ENCODE data around the gene KLHL10. TPM values are rescaled to one million over a fixed set of nuclear protein-coding genes. Genes with fewer than 3 reads are reported as not detected.
A peak's percentile ranks its signal among the peaks of the same experiment; 100 is the strongest.

The KLHL10 gene
- total RNA-seq, 2 experiments from 2014 or later = not detected

- DNase-seq (ENCODE audit: low spot score) = no peak
- ChIA-PET POLR2A (no interaction called here), CTCF (ENCODE audit: unreplicated experiment) (no interaction called here)
- Histone ChIP-seq H3K9me2 (ENCODE audit: insufficient read depth, low read length) (no peaks in the 10 kb centered on the region), H3K4me1 (ENCODE audit: insufficient read depth, low read length, poor library complexity, severe bottlenecking) (no peaks in the 10 kb centered on the region), H3K4me3 (ENCODE audit: low read depth, low read length, poor library complexity, severe bottlenecking) (no peak overlapping the region), H3K27ac (ENCODE audit: low read depth, low read length, poor library complexity, severe bottlenecking) (no peak overlapping the region), H3K79me2 (ENCODE audit: insufficient read depth, low read depth, low read length) (no peaks in the 10 kb centered on the region), H3K36me3 (ENCODE audit: insufficient read depth, low read length) (no peaks in the 10 kb centered on the region), H3K9me3 (ENCODE audit: low read length) (no peaks in the 10 kb centered on the region), H2AFZ (ENCODE audit: low read length) (no peak overlapping the region), H4K20me1 (ENCODE audit: insufficient read depth, low read length) (no peaks in the 10 kb centered on the region), H3K4me2 (ENCODE audit: low read length) (peak overlapping the region; percentile 28; the same call in 1 of the 2 replicates)
- BruUV-seq (replicated peaks) = no TSS peak
- TF ChIP-seq, protein P1, sequence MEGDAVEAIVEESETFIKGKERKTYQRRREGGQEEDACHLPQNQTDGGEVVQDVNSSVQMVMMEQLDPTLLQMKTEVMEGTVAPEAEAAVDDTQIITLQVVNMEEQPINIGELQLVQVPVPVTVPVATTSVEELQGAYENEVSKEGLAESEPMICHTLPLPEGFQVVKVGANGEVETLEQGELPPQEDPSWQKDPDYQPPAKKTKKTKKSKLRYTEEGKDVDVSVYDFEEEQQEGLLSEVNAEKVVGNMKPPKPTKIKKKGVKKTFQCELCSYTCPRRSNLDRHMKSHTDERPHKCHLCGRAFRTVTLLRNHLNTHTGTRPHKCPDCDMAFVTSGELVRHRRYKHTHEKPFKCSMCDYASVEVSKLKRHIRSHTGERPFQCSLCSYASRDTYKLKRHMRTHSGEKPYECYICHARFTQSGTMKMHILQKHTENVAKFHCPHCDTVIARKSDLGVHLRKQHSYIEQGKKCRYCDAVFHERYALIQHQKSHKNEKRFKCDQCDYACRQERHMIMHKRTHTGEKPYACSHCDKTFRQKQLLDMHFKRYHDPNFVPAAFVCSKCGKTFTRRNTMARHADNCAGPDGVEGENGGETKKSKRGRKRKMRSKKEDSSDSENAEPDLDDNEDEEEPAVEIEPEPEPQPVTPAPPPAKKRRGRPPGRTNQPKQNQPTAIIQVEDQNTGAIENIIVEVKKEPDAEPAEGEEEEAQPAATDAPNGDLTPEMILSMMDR (conservative IDR thresholded peaks at IDR 0.05; ENCODE audit: low read length) = no peak
- TF ChIP-seq EZH2phosphoT487 (IDR thresholded peaks at IDR 0.05; ENCODE audit: borderline replicate concordance, low read depth, low read length) = no peak
- intact Hi-C loops (cut with micrococcal nuclease; ENCODE audit: unreplicated experiment) = no loop called here
These were observed 2.3 kb upstream of the KLHL10 start for GRCh38 chr17:41835214-41835799.

DNA sequence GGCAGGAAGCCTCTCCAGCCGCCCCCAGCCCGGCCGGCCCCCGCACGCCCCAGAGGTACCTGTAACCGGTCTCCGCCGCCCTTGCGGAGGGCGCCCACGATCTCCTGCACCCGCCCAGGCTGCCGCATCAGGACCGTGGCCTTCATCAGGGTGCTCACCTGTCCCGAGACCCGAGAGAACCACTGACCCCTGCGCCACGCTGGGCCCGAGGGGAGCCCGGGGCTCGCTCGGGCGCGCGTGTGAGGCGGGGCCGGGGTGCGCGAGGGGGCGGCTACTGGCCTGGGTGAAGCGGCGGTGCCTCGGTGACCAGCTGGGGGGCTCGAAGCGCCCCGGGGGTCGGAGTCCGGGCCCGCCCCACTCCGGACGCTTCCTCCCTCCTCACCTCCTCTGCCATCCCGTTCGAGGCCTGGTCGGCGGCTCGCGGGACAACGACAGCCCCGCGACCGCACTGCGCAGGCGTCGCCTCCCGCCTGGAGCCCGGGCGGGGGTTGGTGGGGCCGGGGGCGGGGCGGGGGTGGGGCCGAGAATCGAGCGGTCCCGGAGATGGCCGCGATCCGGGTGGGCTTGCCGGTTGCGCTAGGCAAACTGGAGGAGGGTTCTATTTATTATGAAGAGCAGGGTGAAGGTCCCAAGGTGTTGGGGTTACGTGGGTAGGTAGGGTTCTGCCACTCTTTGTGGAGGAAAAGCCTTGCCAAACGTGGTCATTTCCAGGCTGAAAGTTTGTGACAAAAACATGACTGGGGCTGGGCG, 1.6 kb upstream of the KLHL10 start, which contains the start of gene NT5C3B:
Gene NT5C3B (minus strand): TSS at position 433 of the 750 bp plus-strand sequence. CDS start 39 bp downstream, at position 394.
- no peaks in the 10 kb centered on the region for H3K9me2 ChIP-seq (ENCODE audit: insufficient read depth, low read length)
- ChIA-PET POLR2A (no interaction called here), CTCF (ENCODE audit: unreplicated experiment) (no interaction called here)
- TF ChIP-seq, protein P1 (conservative IDR thresholded peaks at IDR 0.05; ENCODE audit: low read length) = no peak
- no peak for TF ChIP-seq EZH2phosphoT487 (IDR thresholded peaks at IDR 0.05; ENCODE audit: borderline replicate concordance, low read depth, low read length)
- H2AFZ ChIP-seq (ENCODE audit: low read length) = no peak within 1 kb of the TSS
- no peaks in the 10 kb centered on the region for H4K20me1 ChIP-seq (ENCODE audit: insufficient read depth, low read length)
- no peak within 1 kb of the TSS for H3K27ac ChIP-seq (ENCODE audit: low read depth, low read length, poor library complexity, severe bottlenecking)
- BruUV-seq (replicated peaks) = no TSS peak
- DNase-seq (ENCODE audit: low spot score) = no peak
- H3K79me2 ChIP-seq (ENCODE audit: insufficient read depth, low read depth, low read length) = no peaks in the 10 kb centered on the region
- H3K9me3 ChIP-seq (ENCODE audit: low read length) = no peaks in the 10 kb centered on the region
- H3K4me2 ChIP-seq (ENCODE audit: low read length) = peak within 1 kb of the TSS; percentile 29
- intact Hi-C loops (cut with micrococcal nuclease; ENCODE audit: unreplicated experiment) = no loop called here
- no peaks in the 10 kb centered on the region for H3K36me3 ChIP-seq (ENCODE audit: insufficient read depth, low read length)
- H3K4me3 ChIP-seq (ENCODE audit: low read depth, low read length, poor library complexity, severe bottlenecking) = no peak within 1 kb of the TSS
- H3K4me1 ChIP-seq (ENCODE audit: insufficient read depth, low read length, poor library complexity, severe bottlenecking) = no peaks in the 10 kb centered on the region
